HL-60 (cell line): ENCODE results near the gene AQP12B.
"Not testable (repeated sequence)": the region's sequence is repeated elsewhere in the genome, so short reads cannot be mapped to it uniquely, and the experiment has no call there.

Experiments
- CTCF ChIP-seq: IDR thresholded peaks from one replicate; pipeline ENCODE4 v1.5.1; 2011; ENCODE audit warnings: low read length, control low read depth, inconsistent platforms; ENCODE audit not compliant: insufficient read depth
- POLR2AphosphoS5 ChIP-seq: IDR thresholded peaks from 2 replicates; pipeline ENCODE4 v1.6.1; 2012; ENCODE audit warnings: low read depth

- TF ChIP-seq CTCF, POLR2AphosphoS5: not testable (repeated sequence)
These were observed 22.8 kb downstream of the AQP12B start for GRCh38 chr2:240659883-240660282.
